ENCODE data around the gene RAB33A. TPM values are rescaled to one million over a fixed set of nuclear protein-coding genes. Genes with fewer than 3 reads are reported as not detected.
A peak's percentile ranks its signal among the peaks of the same experiment; 100 is the strongest.

Gene RAB33A
- total RNA-seq, 2 donors from 2014 or later: 0.78 TPM; not detected in 1

GRCh38 chrX:130174045-130174704 is 2.4 kb downstream of the RAB33A start:
- H3K27ac ChIP-seq: peak overlapping the region in 1 of 4 donors; percentile 52
- H3K4me1 ChIP-seq: peaks cover 16% of the 10 kb centered on the region
- no peak overlapping the region for H3K4me3 ChIP-seq
- ATAC-seq (peak; percentile 47), DNase-seq (peak in 1 of 4 donors; percentile 42)
- no peak for TF ChIP-seq POLR2A (IDR thresholded peaks at IDR 0.05)
- TF ChIP-seq, protein P1, sequence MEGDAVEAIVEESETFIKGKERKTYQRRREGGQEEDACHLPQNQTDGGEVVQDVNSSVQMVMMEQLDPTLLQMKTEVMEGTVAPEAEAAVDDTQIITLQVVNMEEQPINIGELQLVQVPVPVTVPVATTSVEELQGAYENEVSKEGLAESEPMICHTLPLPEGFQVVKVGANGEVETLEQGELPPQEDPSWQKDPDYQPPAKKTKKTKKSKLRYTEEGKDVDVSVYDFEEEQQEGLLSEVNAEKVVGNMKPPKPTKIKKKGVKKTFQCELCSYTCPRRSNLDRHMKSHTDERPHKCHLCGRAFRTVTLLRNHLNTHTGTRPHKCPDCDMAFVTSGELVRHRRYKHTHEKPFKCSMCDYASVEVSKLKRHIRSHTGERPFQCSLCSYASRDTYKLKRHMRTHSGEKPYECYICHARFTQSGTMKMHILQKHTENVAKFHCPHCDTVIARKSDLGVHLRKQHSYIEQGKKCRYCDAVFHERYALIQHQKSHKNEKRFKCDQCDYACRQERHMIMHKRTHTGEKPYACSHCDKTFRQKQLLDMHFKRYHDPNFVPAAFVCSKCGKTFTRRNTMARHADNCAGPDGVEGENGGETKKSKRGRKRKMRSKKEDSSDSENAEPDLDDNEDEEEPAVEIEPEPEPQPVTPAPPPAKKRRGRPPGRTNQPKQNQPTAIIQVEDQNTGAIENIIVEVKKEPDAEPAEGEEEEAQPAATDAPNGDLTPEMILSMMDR (IDR thresholded peaks at IDR 0.05): no peak
- no peaks in the 10 kb centered on the region for H3K36me3 ChIP-seq (replicated peaks in 1 of 2; ENCODE audit: insufficient read depth in 1 of 2, low read depth in 2 of 2)
- 22 to 35% methylated on average over 1 to 10 of the region's 10 CpGs for WGBS, 2 donors
- H3K9me3 ChIP-seq: no peaks in the 10 kb centered on the region
- no peaks in the 10 kb centered on the region for H3K27me3 ChIP-seq
- intact Hi-C loops (cut with DNase I): no loop called here

DNA sequence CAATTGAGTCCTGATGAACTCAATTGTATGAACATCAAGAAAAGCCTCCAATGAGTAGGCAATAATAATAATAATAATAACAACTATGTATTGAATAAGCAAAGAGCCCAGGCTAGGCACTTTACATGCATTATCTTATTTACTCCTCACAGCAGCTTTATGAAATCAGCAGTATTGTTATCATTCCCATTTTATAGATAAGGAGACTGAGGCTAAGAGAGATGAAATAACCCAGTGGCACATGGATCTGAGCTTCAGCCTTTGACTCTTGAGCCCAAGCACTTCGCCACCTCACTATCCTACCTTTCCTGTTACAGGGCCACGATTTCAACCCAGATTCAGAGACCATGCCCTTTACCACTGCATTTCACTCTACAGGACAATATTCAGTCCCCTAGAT is 3.2 kb downstream of the RAB33A start:
- no peak for TF ChIP-seq POLR2A (IDR thresholded peaks at IDR 0.05)
- TF ChIP-seq, protein P1 (IDR thresholded peaks at IDR 0.05): no peak
- DNase-seq: no peak
- WGBS, 2 donors: 86 to 93% methylated on average over 2 of the region's 2 CpGs
- Histone ChIP-seq H3K9me3 (no peaks in the 10 kb centered on the region), H3K4me1 (peaks cover 16% of the 10 kb centered on the region), H3K36me3 (replicated peaks in 1 of 2; ENCODE audit: insufficient read depth in 1 of 2, low read depth in 2 of 2) (no peaks in the 10 kb centered on the region), H3K27me3 (no peaks in the 10 kb centered on the region), H3K27ac (no peak overlapping the region), H3K4me3 (no peak overlapping the region)
- no peak for ATAC-seq
- intact Hi-C loops (cut with DNase I): no loop called here

DNA sequence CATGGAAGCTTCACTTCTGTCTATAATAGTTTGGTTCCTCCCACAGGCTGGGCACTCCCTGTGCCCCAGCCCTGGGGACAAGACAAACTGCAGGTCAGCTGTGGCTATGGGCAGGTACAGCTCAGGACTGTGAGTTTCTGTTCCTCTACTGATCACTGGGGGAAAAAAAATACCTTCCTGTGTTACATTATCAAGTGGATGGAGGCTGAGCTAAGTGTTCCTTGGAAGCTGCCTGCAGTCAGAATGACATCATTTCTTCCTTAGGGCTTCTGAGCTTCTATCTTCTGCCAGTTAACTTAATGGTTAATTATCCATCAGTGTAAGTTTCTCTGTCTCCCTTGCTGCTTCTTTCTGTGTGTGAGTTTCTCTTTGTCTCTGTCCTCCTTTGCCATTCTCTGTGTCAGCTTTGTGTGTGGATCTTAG is 4.6 kb downstream of the RAB33A start:
- H3K9me3 ChIP-seq: no peaks in the 10 kb centered on the region
- H3K27ac ChIP-seq: no peak overlapping the region
- DNase-seq (no peak), ATAC-seq (no peak)
- peaks cover 8% of the 10 kb centered on the region for H3K4me1 ChIP-seq
- H3K27me3 ChIP-seq: no peaks in the 10 kb centered on the region
- no peaks in the 10 kb centered on the region for H3K36me3 ChIP-seq (replicated peaks in 1 of 2; ENCODE audit: insufficient read depth in 1 of 2, low read depth in 2 of 2)
- intact Hi-C loops (cut with DNase I): no loop called here
- TF ChIP-seq, protein P1 (IDR thresholded peaks at IDR 0.05): no peak
- no peak for TF ChIP-seq POLR2A (IDR thresholded peaks at IDR 0.05)
- no peak overlapping the region for H3K4me3 ChIP-seq

DNA sequence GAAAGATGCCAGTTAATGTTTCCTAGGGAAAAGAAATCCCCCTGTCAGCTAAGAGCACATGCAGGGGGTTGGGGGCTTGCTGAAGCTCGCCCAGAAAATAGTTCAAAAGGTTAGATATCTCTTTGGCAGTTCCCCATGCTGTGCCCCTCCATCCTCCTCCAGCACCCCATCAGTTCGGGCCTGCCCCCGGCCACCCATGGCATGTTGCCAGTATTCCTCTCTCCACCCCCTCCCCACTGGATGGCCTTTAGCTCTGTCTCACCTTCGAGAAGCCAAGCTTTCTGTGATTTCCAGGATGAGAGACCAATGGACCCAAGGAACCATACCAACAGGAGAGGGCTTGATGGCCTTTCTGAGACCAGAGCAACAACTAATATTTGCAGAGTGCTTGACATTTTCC is 5.2 kb downstream of the RAB33A start:
- H3K27me3 ChIP-seq: no peaks in the 10 kb centered on the region
- ATAC-seq (no peak), DNase-seq (no peak)
- TF ChIP-seq, protein P1 (IDR thresholded peaks at IDR 0.05): no peak
- no peak for TF ChIP-seq POLR2A (IDR thresholded peaks at IDR 0.05)
- no peaks in the 10 kb centered on the region for H3K36me3 ChIP-seq (replicated peaks in 1 of 2; ENCODE audit: insufficient read depth in 1 of 2, low read depth in 2 of 2)
- intact Hi-C loops (cut with DNase I): no loop called here
- H3K27ac ChIP-seq: no peak overlapping the region
- peaks cover 3% of the 10 kb centered on the region for H3K4me1 ChIP-seq
- 20 to 52% methylated on average over 1 to 3 of the region's 4 CpGs for WGBS, 2 donors
- H3K4me3 ChIP-seq: no peak overlapping the region
- no peaks in the 10 kb centered on the region for H3K9me3 ChIP-seq

DNA sequence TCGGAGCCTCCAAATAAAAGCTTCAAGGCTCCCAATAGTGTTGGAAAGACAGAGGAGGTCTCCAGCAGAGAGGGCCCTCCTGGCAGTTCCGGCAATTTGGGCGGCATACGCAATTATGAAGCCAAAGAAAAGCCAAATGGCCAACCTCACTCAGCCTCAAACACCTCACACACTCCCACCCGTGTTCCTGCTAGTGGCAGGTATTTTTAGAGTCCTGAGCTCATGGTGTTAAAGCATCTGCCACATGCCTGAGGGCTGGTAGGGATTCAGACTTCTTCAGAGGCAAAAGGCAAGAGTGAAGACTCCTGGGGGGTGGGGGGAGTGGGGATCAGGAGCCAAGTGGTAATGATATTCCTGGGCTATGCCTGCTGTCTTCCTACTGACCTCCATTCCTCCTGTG is 7.4 kb downstream of the RAB33A start:
- WGBS, 2 donors: 70 to 78% methylated on average over 5 of the region's 5 CpGs
- Histone ChIP-seq H3K4me1 (no peaks in the 10 kb centered on the region), H3K36me3 (replicated peaks in 1 of 2; ENCODE audit: insufficient read depth in 1 of 2, low read depth in 2 of 2) (no peaks in the 10 kb centered on the region), H3K27me3 (no peaks in the 10 kb centered on the region), H3K4me3 (no peak overlapping the region), H3K27ac (no peak overlapping the region), H3K9me3 (no peaks in the 10 kb centered on the region)
- no peak for TF ChIP-seq POLR2A (IDR thresholded peaks at IDR 0.05)
- TF ChIP-seq, protein P1 (IDR thresholded peaks at IDR 0.05): no peak
- ATAC-seq (no peak), DNase-seq (no peak)
- intact Hi-C loops (cut with DNase I): no loop called here

All from body of pancreas (tissue), 4 donors.